Mammary epithelial cell (primary cell): Measurements from ENCODE around the gene NUP210.

Source experiments
- CTCF ChIP-seq, 2 donors: IDR thresholded peaks in 1 of 2; conservative IDR thresholded peaks in 1 of 2; 2 replicates each; pipeline ENCODE4 v1.5.1; 2011 to 2012; ENCODE audit warnings: inconsistent platforms in 2 of 2, low read length in 2 of 2, mild to moderate bottlenecking in 2 of 2, control low read depth in 1 of 2, low read depth in 1 of 2; ENCODE audit not compliant: insufficient read depth in 1 of 2; ENCODE audit errors: extremely low read depth in 1 of 2
- EZH2 ChIP-seq: IDR thresholded peaks from 2 replicates; pipeline ENCODE4 v1.6.1; 2012; ENCODE audit warnings: low read length, inconsistent platforms, borderline replicate concordance

- TF ChIP-seq CTCF (conservative IDR thresholded peaks at IDR 0.05 in 1 of 2, IDR thresholded peaks at IDR 0.05 in 1 of 2; ENCODE audit: extremely low read depth in 1 of 2, insufficient read depth in 1 of 2, low read depth in 1 of 2, low read length in 2 of 2) (no peak), EZH2 (no peak)
Observed at GRCh38 chr3:13389378-13389777, 30.7 kb downstream of the NUP210 start.
